Activated naive CD8-positive, alpha-beta T cell treated with anti-CD3 and anti-CD28 coated beads, Interleukin-2, amount 10 ng/mL, durations not matched to agents 7 days and 5 days (primary cell): ENCODE measurements around the gene DNAJB6. TPM values are rescaled to one million over a fixed set of nuclear protein-coding genes. Genes with fewer than 3 reads are reported as not detected.

Experiments
- ATAC-seq: fragments of 150-1000 bp; cut with Tn5 transposase; one replicate; pipeline ENCODE4 v1.10.0; 2021; ENCODE audit warnings: low read depth, moderate library complexity
- POLR2A ChIA-PET: fragments of 350-600 bp; sonication (Branson Sonifier 250); formaldehyde crosslinking; loops from one replicate; lab custom pipeline; 2021; ENCODE audit warnings: antibody characterized with exemption; lab: Charles Lee
- DNase-seq: peaks from one replicate; pipeline ENCODE4 v3.0.0; 2021
- H3K27ac Mint-ChIP-seq: one replicate; pipeline ENCODE4 v1.8.0; 2022; ENCODE audit warnings: mild to moderate bottlenecking, mixed read lengths
- H3K27me3 Mint-ChIP-seq: one replicate; pipeline ENCODE4 v1.8.0; 2022; ENCODE audit warnings: mild to moderate bottlenecking, moderate library complexity, mixed read lengths
- H3K36me3 Mint-ChIP-seq: one replicate; pipeline ENCODE4 v1.8.0; 2021; ENCODE audit warnings: mild to moderate bottlenecking, mixed read lengths
- H3K4me1 Mint-ChIP-seq: one replicate; pipeline ENCODE4 v1.8.0; 2021; ENCODE audit warnings: mixed read lengths
- H3K4me3 Mint-ChIP-seq: one replicate; pipeline ENCODE4 v1.8.0; 2022; ENCODE audit warnings: mild to moderate bottlenecking, moderate library complexity, mixed read lengths
- H3K9me3 Mint-ChIP-seq: one replicate; pipeline ENCODE4 v1.8.0; 2021; ENCODE audit warnings: mixed read lengths
- total RNA-seq, 2 experiments: library from RNA; stranded (reverse); gene quantifications; one replicate each; pipeline ENCODE4 v1.2.3, GENCODE V29; 2021

Gene DNAJB6
- total RNA-seq, 2 experiments from 2014 or later, result 60.0 to 67.0 TPM

DNA sequence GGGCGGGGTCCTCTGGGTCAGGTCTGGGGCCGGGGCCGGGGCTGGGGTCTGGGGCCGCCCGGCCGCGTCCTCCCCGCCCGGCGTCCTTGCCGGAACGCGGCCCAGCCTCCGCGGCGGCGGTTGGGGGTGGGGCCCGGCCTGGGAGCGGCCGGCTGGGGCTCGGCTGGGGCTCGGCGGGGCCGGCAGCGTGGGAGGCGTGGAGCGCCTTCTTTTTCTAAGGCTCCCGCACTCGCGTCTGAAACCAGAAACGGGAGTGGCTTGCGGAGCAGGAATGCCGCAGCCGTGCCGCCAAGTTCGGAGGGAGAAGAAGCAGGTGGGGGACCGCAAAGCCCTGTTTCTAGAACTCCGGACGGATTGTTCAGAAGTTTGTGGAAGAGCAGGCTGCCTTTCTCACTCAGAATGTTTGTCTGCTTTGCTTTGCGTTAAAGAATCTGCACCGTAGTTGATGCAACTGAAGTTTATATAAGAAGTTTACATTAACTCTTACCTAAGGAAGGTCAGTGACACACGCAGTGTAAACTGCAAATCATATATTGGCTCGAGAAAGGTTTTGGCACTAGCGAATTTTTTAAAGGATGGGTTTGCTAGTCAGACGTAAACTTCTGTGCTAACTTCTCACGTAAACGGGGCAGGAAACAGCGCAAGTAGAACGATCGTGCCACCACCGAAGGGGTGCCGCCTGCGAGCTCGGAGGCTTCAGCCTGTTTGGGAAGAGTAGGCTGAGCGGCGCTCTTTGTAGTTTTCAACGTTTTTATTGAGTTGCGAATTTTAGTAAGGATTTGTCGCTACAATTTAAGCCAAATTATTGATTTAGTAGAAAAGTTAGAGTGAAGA, 729 bp downstream of the DNAJB6 start:
- H3K27me3 Mint-ChIP-seq, result peaks cover 16% of the 10 kb centered on the region
- H3K9me3 Mint-ChIP-seq, result no peaks in the 10 kb centered on the region
- peaks cover 8% of the 10 kb centered on the region for H3K36me3 Mint-ChIP-seq
- H3K27ac Mint-ChIP-seq, result peak overlapping the region; percentile 91
- peaks cover 23% of the 10 kb centered on the region for H3K4me1 Mint-ChIP-seq
- DNase-seq, result peak; percentile 84
- peak overlapping the region; percentile 93 for H3K4me3 Mint-ChIP-seq
- POLR2A ChIA-PET, result interaction anchor here (1.2 to 1.4 kb wide), 4 partner anchors 13 to 58 kb away, joined by 3 to 4 read pairs (median 3); no protein-coding TSS in a partner anchor
- peak; percentile 66 for ATAC-seq

DNA sequence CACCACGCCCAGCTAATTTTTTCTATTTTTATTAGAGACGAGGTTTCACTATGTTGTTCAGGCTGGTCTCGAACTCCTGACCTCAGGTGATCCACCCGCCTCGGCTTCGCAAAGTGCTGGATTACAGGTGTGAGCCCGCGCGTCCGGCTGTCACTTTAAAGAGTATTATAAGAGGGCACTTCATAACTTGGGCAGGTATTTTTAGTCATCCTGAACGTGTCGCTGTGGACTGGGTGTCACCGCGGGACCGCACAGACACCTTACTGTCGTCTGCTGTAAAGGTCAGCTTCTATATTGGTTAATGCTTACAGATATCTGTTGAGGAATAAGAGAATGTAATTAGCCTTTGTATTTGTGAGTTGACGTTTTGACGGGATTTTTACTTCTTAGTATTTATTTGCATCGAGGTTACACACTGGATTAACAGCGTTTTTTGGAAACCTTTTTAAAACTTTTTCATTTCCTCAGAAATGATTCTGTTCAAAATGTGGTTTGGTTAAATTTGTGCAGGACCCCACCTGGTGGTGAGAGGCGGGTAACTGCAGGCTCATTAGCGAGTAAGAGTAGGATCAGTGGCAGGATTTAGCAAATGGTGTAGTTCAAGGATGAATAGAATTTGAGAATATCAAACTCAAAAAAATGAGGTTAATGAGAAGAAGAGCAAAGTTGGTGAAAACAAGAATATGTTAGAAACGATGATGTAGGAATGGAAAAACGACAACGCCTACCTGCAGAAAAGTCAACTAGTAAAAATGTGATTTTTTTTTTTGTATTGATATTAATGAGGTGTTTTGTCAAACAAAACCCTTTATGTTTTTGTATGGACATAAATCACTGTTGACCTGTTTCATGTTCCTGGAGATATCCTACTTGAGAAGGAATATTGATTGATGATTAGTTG, 3.2 kb downstream of the DNAJB6 start:
- no peaks in the 10 kb centered on the region for H3K9me3 Mint-ChIP-seq
- DNase-seq (peak; percentile 61), ATAC-seq (no peak)
- H3K27me3 Mint-ChIP-seq, result peaks cover 5% of the 10 kb centered on the region
- peak overlapping the region; percentile 37 for H3K27ac Mint-ChIP-seq
- POLR2A ChIA-PET, result interaction anchor here (0.7 kb wide), 1 partner anchor 37 kb away, joined by 3 read pairs; no protein-coding TSS in a partner anchor
- peaks cover 29% of the 10 kb centered on the region for H3K4me1 Mint-ChIP-seq
- peaks cover 11% of the 10 kb centered on the region for H3K36me3 Mint-ChIP-seq
- peak overlapping the region; percentile 53 for H3K4me3 Mint-ChIP-seq

DNA sequence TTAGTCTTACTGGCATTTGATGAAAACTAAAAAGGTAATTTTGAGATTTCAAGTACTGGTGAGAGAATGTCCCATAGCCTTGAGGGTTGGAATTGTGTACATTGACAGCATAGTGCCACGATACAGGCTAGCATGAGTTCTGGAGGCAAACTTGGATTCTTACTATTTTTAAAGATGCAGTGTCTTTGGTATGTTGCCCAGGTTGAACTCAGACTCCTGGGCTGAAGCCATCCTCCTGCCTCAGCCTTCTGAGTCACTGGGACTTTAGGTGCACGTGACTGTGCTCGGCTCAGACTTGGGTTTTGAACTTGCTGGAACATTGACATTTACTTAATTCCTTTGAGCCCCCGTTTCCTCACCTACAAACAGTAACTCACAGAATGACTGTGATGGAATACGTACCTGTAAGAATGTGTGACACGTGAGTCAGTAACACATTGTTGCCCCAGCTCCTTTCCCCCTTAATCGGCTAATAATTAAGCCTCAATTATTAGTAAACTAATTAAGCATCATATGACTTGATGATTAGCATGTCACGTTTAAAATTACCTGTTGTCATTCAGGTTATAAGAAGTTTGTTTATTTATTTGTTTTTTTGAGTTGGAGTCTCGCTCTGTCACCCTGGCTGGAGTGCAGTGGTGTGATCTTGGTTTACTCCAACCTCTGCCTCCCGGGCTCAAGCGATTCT, 10.6 kb downstream of the DNAJB6 start:
- DNase-seq (no peak), ATAC-seq (no peak)
- H3K27ac Mint-ChIP-seq, result no peak overlapping the region
- H3K36me3 Mint-ChIP-seq, result peaks cover 12% of the 10 kb centered on the region
- H3K27me3 Mint-ChIP-seq, result no peaks in the 10 kb centered on the region
- POLR2A ChIA-PET, result no interaction called here
- H3K4me3 Mint-ChIP-seq, result no peak overlapping the region
- peaks cover 35% of the 10 kb centered on the region for H3K4me1 Mint-ChIP-seq
- no peaks in the 10 kb centered on the region for H3K9me3 Mint-ChIP-seq

DNA sequence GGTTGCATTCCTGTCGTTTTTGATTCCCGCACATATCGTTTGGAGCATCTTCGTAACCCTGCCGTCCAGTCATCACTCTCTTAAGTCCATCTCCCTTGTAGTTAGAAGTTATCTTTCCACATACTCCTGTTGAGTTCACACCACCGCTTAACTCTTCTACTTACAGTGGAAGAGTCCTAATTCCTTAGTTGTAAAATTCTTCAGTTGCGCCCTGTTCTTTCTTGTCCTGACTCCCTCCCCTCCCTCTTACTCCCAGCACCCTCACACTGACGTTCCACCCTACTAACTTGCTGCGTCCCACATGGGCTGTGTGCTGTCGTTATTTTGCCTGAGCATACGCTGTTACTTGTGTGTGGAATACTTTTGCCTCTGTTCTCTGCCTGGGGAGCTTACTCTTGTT, 11.7 kb downstream of the DNAJB6 start:
- peaks cover 8% of the 10 kb centered on the region for H3K36me3 Mint-ChIP-seq
- peak overlapping the region; percentile 17 for H3K27ac Mint-ChIP-seq
- POLR2A ChIA-PET, result no interaction called here
- H3K9me3 Mint-ChIP-seq, result no peaks in the 10 kb centered on the region
- no peak for DNase-seq
- no peak overlapping the region for H3K4me3 Mint-ChIP-seq
- no peaks in the 10 kb centered on the region for H3K27me3 Mint-ChIP-seq
- no peak for ATAC-seq
- peaks cover 40% of the 10 kb centered on the region for H3K4me1 Mint-ChIP-seq

DNA sequence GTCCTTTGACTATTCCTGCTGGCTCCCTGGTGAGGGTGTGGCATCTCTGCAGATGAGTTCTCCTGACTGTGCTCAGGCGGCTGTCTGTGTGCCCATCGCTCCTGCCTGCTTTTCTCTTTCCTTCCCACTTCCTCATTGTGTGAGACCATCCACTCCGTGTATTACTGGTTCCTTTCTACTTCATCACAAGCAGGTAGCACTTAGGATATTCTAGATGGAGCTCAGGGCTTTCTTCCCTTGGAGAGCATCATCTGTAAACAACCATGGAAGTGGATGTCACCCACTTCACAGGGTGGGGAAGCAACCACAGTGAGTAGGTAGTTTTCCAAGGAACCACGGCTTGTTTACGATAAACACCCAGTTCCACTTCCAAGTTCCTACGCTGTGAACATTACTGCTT, 15.7 kb downstream of the DNAJB6 start:
- peak; percentile 35 for ATAC-seq
- Mint-ChIP-seq H3K9me3 (no peaks in the 10 kb centered on the region), H3K27me3 (no peaks in the 10 kb centered on the region), H3K4me3 (peak overlapping the region; percentile 3), H3K27ac (peak overlapping the region; percentile 43), H3K4me1 (peaks cover 47% of the 10 kb centered on the region), H3K36me3 (peaks cover 8% of the 10 kb centered on the region)
- DNase-seq, result no peak
- POLR2A ChIA-PET, result no interaction called here

DNA sequence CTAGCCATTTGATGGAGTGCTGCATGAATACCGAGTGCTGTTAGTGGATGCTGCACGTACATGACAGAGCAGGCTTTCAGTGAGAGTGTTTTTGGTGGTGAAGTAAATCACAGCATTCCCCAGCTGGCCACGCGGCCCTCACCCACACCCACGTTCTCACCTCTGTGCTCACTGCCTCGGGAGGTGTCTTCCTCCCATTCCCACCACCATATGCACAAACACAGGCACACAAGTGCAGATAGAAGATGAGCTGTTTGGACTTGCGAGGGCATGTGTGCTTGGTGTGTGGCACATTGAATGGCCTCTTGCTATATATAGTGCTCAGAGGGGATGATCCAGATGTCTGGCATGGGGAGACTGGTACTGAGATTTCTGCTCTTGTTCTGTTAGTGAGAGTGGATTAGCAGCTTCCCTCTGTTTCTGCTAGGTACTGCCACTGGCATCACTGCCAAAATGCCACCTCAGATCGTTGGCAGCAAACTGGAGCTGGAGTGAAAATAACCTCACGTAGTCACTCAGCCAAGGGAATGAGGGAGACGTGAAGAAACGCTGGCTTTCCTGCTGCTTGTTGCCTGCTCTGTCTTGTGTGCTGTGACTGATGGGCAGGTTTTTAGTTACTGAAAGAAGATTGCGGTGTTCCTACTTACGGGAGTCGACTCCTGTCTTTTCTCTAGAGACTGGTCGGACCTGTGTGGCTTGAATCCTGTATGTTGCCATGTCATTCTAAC, 19.1 kb downstream of the DNAJB6 start:
- Mint-ChIP-seq H3K36me3 (peaks cover 6% of the 10 kb centered on the region), H3K4me1 (peaks cover 45% of the 10 kb centered on the region), H3K27ac (no peak overlapping the region), H3K4me3 (no peak overlapping the region), H3K27me3 (no peaks in the 10 kb centered on the region), H3K9me3 (no peaks in the 10 kb centered on the region)
- ATAC-seq, result no peak
- POLR2A ChIA-PET, result no interaction called here
- DNase-seq, result no peak

DNA sequence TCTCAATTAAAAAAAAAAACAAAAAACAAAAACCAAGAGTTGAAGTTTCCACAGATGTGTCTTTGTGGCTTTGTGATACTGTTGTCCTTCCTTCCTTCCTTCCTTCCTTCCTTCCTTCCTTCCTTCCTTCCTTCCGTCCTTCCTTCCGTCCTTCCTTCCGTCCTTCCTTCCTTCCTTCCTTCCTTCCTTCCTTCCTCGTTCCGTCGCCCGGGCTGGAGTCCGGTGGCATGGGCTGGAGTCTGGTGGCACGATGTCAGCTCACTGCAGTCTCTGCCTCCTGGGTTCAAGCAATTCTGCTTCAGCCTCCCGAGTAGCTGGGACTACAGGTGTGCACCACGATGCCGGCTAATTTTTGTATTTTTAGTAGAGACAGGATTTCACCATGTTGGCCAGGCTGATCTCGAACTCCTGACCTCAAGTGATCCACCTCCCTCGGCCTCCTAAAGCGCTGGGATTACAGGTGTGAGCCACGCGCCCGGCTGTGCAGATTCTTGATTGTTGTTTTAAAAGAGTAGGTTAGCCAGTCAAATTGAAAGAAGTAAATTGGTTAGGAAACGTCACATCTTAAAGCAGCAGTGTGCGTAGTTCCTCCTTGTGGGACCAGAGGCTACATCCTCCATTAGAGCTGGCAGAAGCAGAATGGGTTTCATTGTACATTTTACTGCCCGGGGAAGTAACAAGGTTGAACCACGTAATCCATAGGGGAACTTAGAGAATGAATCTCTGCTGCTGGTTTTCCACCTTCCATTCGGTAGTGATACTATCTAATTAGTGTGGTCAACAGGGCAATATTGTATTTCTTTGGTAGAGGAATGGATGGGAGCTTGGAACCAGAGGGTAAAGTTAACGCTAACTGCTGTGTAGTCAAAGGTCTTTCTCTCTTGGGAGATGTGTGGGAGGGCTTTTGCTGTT, 20.6 kb downstream of the DNAJB6 start:
- DNase-seq, result no peak
- Mint-ChIP-seq H3K9me3 (no peaks in the 10 kb centered on the region), H3K4me3 (no peak overlapping the region), H3K27ac (no peak overlapping the region), H3K36me3 (peaks cover 4% of the 10 kb centered on the region), H3K27me3 (no peaks in the 10 kb centered on the region), H3K4me1 (peaks cover 38% of the 10 kb centered on the region)
- ATAC-seq, result no peak
- POLR2A ChIA-PET, result no interaction called here

DNA sequence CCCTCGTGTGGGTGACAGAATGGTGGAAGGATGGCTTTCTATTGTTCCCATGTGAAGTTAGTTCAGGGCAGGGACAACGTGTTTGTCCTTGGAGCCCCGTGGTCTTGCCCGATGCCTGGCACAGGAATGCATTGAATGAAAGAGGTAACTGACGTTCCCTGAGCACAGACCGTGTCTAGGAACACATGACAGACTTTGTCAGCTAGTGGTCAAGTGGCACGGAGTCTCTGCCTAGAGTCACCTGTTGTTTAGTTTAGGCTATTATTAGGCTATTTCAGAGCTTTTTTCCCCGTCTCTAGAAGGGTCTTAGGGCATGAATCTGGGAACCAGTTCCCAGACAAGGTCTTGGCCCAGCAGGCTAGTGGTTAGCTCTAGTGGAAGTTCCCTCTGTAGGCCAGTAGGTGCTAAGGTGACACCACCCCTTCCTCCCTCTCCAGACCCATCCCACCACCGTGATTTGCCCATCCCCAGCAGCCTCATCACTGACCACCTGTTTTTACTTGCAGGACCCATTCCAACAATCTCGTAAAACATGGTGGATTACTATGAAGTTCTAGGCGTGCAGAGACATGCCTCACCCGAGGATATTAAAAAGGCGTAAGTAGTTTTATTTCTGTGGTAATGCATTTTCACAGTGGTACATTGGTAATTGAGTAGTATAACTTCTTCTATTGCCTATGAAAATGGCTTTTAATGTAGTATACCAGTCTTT, 21.4 kb downstream of the DNAJB6 start:
- no peak for DNase-seq
- H3K4me1 Mint-ChIP-seq, result peaks cover 31% of the 10 kb centered on the region
- POLR2A ChIA-PET, result no interaction called here
- no peak overlapping the region for H3K4me3 Mint-ChIP-seq
- no peaks in the 10 kb centered on the region for H3K9me3 Mint-ChIP-seq
- H3K27me3 Mint-ChIP-seq, result no peaks in the 10 kb centered on the region
- H3K27ac Mint-ChIP-seq, result no peak overlapping the region
- peaks cover 7% of the 10 kb centered on the region for H3K36me3 Mint-ChIP-seq
- no peak for ATAC-seq

DNA sequence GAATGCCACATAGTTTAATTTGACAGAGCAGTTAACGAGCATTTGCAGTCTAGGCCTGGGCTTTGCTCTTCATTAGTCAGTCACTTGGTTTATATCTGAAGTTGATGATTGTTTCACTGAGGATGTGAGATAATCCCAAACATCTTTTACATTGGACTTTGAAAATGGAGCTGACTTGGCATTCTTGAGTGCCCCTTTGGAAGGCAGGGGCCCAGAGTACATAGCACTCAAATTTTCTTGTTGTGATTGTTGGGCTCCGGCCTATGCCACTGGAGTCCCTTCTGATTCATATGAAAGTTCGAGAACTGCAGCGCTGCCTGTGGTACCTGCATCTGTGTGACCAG, 21.9 kb downstream of the DNAJB6 start:
- Mint-ChIP-seq H3K27ac (no peak overlapping the region), H3K4me3 (no peak overlapping the region), H3K4me1 (peaks cover 26% of the 10 kb centered on the region), H3K36me3 (peaks cover 11% of the 10 kb centered on the region), H3K27me3 (no peaks in the 10 kb centered on the region), H3K9me3 (no peaks in the 10 kb centered on the region)
- POLR2A ChIA-PET, result no interaction called here
- ATAC-seq (no peak), DNase-seq (no peak)

DNA sequence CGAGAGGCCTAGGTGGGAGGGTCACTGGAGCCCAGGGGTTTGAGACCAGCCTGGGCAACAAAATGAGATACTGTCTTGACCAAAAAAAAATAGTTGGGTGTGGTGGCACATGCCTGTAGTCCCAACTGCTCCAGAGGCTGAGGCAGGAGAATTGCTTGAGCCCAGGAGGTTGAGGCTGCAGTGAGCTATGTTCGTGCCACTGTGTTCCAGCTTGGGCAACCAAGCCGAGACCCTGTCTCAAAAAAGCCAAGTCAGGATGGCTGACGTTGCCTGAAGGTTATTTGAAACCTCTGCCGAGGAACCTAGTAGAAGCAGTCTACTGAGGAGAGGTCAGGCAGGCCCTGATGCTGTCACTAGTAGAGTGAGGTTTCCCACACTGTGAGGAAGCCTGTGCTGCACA, 22.8 kb downstream of the DNAJB6 start:
- Mint-ChIP-seq H3K36me3 (peaks cover 16% of the 10 kb centered on the region), H3K27me3 (no peaks in the 10 kb centered on the region), H3K4me1 (peaks cover 27% of the 10 kb centered on the region), H3K27ac (peak overlapping the region; percentile 20), H3K4me3 (no peak overlapping the region), H3K9me3 (no peaks in the 10 kb centered on the region)
- DNase-seq, result no peak
- no peak for ATAC-seq
- POLR2A ChIA-PET, result no interaction called here

DNA sequence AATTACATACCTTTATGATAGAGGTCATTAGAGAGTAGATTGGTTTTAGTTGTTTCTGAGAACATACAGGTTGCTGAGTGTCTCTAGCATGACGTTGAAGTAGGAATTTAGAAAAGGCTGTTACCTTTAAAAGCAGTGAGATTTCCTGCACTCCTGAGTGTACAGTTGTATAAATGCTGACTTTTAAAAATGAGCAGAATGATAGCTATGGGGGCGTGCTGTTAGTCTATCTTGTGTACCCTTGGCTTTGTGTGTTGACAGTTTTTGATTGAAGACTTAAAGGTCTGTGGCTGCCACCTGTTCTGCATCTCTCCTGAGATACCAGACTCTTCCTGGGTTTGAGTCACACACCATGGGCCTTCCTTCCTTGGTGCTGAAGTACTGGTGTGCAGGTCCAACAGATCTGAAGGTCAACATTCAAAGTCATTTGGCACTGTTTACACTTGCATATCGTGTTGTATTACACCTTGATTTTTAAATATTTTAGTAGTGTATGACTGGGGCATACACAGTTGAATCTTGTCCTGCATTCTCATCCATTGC, 23.8 kb downstream of the DNAJB6 start:
- Mint-ChIP-seq H3K4me1 (peaks cover 26% of the 10 kb centered on the region), H3K36me3 (peaks cover 24% of the 10 kb centered on the region), H3K27me3 (no peaks in the 10 kb centered on the region), H3K4me3 (no peak overlapping the region), H3K27ac (no peak overlapping the region), H3K9me3 (no peaks in the 10 kb centered on the region)
- ATAC-seq (no peak), DNase-seq (no peak)
- POLR2A ChIA-PET, result no interaction called here
